Pancreas (tissue), 10 donors: Measurements from ENCODE around the gene N4BP3. TPM values are rescaled to one million over a fixed set of nuclear protein-coding genes. Genes with fewer than 3 reads are reported as not detected.

Experiments used
- ATAC-seq, 4 donors: fragments of 200-7000 bp; cut with Tn5 transposase; one replicate each; pipeline versions ENCODE4 v1.8.0 to v1.9.1; 2020; ENCODE audit warnings: mild to moderate bottlenecking in 4 of 4, moderate library complexity in 4 of 4
- DNase-seq, 6 donors: peaks; one replicate each; pipeline ENCODE4 v3.0.0-alpha.2; 2020
- FAIRE-seq: peaks from 2 replicates; lab custom pipeline; 2012; peaks lifted over from hg19 to GRCh38; lab: Jason Lieb, UNC
- H3K27ac ChIP-seq, 4 donors: fragments of 200-600 bp; sonication (generic); 1 replicate in 3 of 4; 2 replicates in 1 of 4; pipeline versions ENCODE4 v1.5.0 to v1.8.0; 2020
- H3K27me3 ChIP-seq, 4 donors: fragments of 200-600 bp; one replicate each; pipeline ENCODE4 v1.8.0; 2021
- H3K36me3 ChIP-seq, 3 donors: fragments of 200-600 bp; sonication (generic) in 1 of 3; one replicate each; pipeline versions ENCODE4 v1.5.0 to v1.8.0; 2020 to 2021
- H3K4me1 ChIP-seq, 3 donors: fragments of 200-600 bp; one replicate each; pipeline ENCODE4 v1.8.0; 2021
- H3K4me3 ChIP-seq, 4 donors: fragments of 200-600 bp; sonication (generic) in 2 of 4; one replicate each; pipeline versions ENCODE4 v1.5.0 to v1.8.0; 2020 to 2021
- H3K9me3 ChIP-seq, 4 donors: fragments of 200-600 bp; one replicate each; pipeline ENCODE4 v1.8.0; 2021
- WGBS, 2 donors: extraction: QIAGEN DNeasy Blood & Tissue Kit; methylation state at CpG; one replicate each; pipeline ENCODE4 v1.1.7; 2013; 5-methylcytosine and 5-hydroxymethylcytosine counted together
- intact Hi-C, 3 donors: fragments of 100-400 bp; cut with DNase I; formaldehyde crosslinking; loops; one replicate each; pipeline versions ENCODE4 v1.11.1 to v1.14.2; 2022
- polyA plus RNA-seq, 2 donors: library from polyadenylated mRNA; stranded (reverse); fragments of 200-250 nt; gene quantifications; one replicate each; pipeline ENCODE4 v1.2.3, GENCODE V29; 2013
- total RNA-seq, 6 donors: library from RNA; stranded (reverse); fragmentation: NEBNext Ultra II Directional in 4 of 6; extraction: Animal tissue kit (Norgen Biotek cat#: 25700) in 4 of 6; gene quantifications; one replicate each; pipeline versions ENCODE4 v1.2.1 to v1.2.4, GENCODE V29; 2021 to 2023
- TF ChIP-seq, protein P1 (sequence below), 4 donors: fragments of 200-600 bp; sonication (generic) in 3 of 4; IDR thresholded peaks; one replicate each; pipeline versions ENCODE4 v1.5.0 to v1.8.0; 2021; ENCODE audit warnings: antibody characterized with exemption in 4 of 4
- donor health status: healthy with polysubstance abuse.
- donor health status: DM: no; HTN: no; CAD: no; lungs with moderate emphysema.
- donor health status: DM: no; HTN: no; CAD: no.
- donor health status: control.
- donor health status: control.
- donor health status: Bipolar disorder and iron deficiency.
- donor health status: DM: yes; HTN: yes; CAD: no.
- donor health status: DM: no; HTN: no; CAD: no.
- donor health status: DM: no; HTN: no; CAD: no.
- donor health status: DM: yes; HTN: yes; CAD: no.

Gene N4BP3
- total and polyA plus RNA-seq, 8 donors: 0.23 to 1.1 (median 0.59) TPM

DNA sequence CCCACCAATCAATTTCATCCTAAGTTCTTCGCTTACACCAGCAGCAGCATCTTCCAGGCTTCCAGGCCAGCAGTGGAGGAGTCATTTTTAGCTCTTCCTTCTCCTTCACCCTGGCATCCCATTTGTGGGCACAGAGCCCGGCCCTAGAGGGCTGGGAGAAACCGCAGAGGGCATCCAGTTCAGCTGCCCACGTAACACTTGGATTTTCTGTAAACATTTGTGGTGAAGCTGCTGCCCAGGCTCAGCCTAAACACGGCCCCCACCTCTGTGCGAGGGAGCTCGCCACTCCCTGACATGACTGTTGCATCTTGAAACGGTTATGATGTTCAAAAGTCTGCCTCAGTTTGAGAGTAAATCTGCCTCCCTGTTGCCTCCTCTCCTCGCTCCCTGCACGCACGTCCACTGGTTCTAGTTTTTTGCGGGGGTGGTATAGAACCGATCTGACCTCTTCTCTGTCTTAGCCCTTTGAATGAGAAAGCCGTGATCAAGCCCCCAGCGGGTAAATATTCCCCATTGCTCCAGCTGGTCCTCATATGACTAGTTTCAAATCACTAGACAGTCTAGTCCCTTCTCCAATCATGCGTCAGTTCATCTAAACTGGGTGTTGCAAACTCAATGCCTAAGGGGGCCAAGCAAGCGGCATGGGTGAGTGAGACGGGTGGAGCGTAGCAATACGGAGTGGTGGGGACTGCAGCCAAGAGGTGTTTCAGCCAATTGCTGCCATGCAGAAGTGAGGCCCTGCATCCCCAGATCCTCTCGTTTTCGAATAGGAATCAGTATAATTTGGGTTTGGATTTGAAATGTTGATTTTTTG lies 34.9 kb upstream of the N4BP3 start:
- DNase-seq (no peak), FAIRE-seq (no peak), ATAC-seq (no peak)
- no peak overlapping the region for H3K4me3 ChIP-seq
- 71 to 81% methylated on average over 22 of the region's 22 CpGs for whole genome bisulfite sequencing, 2 donors
- no peaks in the 10 kb centered on the region for H3K4me1 ChIP-seq
- H3K36me3 ChIP-seq: no peaks in the 10 kb centered on the region
- H3K27ac ChIP-seq: no peak overlapping the region
- TF ChIP-seq, protein P1, sequence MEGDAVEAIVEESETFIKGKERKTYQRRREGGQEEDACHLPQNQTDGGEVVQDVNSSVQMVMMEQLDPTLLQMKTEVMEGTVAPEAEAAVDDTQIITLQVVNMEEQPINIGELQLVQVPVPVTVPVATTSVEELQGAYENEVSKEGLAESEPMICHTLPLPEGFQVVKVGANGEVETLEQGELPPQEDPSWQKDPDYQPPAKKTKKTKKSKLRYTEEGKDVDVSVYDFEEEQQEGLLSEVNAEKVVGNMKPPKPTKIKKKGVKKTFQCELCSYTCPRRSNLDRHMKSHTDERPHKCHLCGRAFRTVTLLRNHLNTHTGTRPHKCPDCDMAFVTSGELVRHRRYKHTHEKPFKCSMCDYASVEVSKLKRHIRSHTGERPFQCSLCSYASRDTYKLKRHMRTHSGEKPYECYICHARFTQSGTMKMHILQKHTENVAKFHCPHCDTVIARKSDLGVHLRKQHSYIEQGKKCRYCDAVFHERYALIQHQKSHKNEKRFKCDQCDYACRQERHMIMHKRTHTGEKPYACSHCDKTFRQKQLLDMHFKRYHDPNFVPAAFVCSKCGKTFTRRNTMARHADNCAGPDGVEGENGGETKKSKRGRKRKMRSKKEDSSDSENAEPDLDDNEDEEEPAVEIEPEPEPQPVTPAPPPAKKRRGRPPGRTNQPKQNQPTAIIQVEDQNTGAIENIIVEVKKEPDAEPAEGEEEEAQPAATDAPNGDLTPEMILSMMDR (IDR thresholded peaks at IDR 0.05): no peak
- peaks cover 0 to 8% (median 3%) of the 10 kb centered on the region in 4 donors for H3K27me3 ChIP-seq
- no peaks in the 10 kb centered on the region for H3K9me3 ChIP-seq
- intact Hi-C loops: loop anchor here (5.0 to 10.0 kb wide), 3 partner anchors 69 to 84 kb away; partner anchors contain the start of gene NHP2 (in 1 of the 3)

DNA sequence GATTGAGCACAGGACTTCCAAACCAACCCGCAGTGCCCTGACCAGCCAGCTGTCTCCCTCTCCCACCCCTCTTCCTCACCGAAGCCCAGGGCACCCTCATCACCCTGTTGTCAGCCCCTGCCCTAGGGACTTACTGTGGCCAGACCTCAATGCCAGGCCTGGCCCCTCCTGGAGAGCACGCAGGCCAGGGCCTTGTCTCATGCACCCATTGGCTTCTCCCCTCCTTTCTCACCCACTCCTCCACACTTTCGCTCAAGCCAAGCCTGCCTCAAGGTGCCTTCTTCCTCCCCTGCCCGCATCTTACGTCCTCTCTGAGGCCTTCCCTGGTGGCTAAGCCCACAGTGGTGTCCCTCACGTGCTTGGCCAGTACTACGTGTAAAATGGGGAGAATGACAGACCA lies 33.3 kb upstream of the N4BP3 start:
- H3K27me3 ChIP-seq: peaks cover 0 to 7% (median 2%) of the 10 kb centered on the region in 4 donors
- DNase-seq (no peak), ATAC-seq (no peak), FAIRE-seq (no peak)
- no peak overlapping the region for H3K27ac ChIP-seq
- intact Hi-C loops: no loop called here
- H3K4me1 ChIP-seq: no peaks in the 10 kb centered on the region
- H3K9me3 ChIP-seq: no peaks in the 10 kb centered on the region
- TF ChIP-seq, protein P1 (IDR thresholded peaks at IDR 0.05): no peak
- no peaks in the 10 kb centered on the region for H3K36me3 ChIP-seq
- 69 to 87% methylated on average over 8 of the region's 8 CpGs for WGBS, 2 donors
- no peak overlapping the region for H3K4me3 ChIP-seq

DNA sequence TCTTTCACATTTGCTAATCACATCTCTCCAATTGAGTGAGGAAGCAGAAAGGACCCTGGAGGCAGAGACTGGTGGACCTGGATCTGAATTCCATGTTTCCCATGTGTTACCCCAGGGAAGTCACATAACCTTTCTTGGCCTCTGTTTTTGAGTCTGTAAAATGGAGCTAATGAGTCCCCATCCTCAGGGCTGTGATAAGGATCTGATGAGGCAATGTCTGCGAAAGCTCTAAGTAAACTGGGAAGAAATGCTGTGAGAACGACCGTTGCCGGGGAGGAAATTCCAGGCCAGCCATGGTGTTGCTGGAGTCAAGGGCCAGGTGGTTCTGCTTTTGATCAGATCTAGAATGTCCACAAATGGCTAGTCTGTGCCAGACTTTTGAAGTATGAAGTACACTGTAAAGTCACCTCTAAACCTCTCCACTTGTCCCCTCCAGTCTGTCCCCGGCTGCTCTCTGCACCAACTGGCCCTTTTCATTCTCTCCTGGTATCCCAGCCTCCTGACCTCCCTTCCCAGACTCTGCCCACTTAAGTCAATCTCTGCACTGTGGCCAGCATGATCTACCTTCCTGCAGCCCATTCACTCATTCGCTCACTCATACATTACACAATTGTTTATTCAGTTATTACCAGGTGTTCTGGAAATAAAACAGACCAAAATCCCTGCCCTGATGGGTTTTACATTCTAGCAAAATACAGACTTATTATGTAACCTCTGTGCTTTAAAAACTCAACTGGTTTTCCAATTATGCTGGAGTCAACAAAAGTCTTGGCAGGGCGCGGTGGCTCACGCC lies 32.5 kb upstream of the N4BP3 start:
- 83 to 85% methylated on average over 9 of the region's 9 CpGs for WGBS, 2 donors
- no peak overlapping the region for H3K4me3 ChIP-seq
- H3K27ac ChIP-seq: no peak overlapping the region
- H3K4me1 ChIP-seq: no peaks in the 10 kb centered on the region
- no peak for DNase-seq
- TF ChIP-seq, protein P1 (IDR thresholded peaks at IDR 0.05): no peak
- no peaks in the 10 kb centered on the region for H3K9me3 ChIP-seq
- H3K36me3 ChIP-seq: no peaks in the 10 kb centered on the region
- no peak for FAIRE-seq
- ATAC-seq: no peak
- intact Hi-C loops: no loop called here
- H3K27me3 ChIP-seq: no peaks in the 10 kb centered on the region

DNA sequence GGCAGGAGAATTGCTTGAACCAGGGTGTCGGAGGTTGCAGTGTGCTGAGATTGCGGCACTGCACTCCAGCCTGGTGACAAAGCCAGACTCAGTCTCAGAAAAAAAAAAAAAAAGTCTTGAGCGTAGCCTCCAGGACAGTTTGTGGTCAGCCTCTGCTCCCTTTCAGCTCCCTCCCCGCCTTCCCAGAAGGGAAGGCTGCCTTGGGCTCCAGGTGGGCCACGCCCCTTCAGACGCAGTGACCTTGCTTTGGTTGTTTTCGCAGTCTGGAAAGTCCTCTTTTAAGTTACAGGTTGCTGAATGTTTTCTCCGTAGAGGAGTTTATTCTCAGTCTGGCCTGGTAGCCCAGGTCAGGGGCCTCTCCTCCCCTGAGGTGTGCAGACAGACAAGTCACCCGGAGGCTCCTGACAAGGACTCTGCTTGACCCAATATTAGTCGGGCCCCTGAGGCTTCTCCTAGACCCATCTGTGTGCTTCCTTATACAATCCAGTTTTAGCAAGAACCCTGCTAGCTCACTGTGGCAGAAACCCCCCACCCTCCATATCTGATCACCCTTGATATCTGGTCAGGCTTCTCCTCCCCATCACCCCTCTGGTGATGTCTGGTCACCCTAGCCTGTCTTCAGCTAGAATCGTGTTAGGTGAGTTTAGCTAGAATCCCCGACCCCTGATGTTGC lies 31.6 kb upstream of the N4BP3 start:
- WGBS, 2 donors: 48 to 49% methylated on average over 12 of the region's 12 CpGs
- FAIRE-seq: no peak

More for the DNA sequence above, 31.6 kb upstream of the N4BP3 start:
- DNase-seq: peak in 1 of 6 donors; percentile 26
- Histone ChIP-seq H3K36me3 (no peaks in the 10 kb centered on the region), H3K9me3 (no peaks in the 10 kb centered on the region), H3K27ac (no peak overlapping the region), H3K4me3 (no peak overlapping the region), H3K4me1 (no peaks in the 10 kb centered on the region), H3K27me3 (no peaks in the 10 kb centered on the region)
- intact Hi-C loops: no loop called here
- peak in 3 of 4 donors; percentile 55 to 87 (median 63) for ATAC-seq
- TF ChIP-seq, protein P1 (IDR thresholded peaks at IDR 0.05): no peak
